Stimulated activated CD8-positive, alpha-beta memory T cell treated with anti-CD3 and anti-CD28 coated beads, Interleukin-4, amount 100 ng/mL, for 4 hours (primary cell): ENCODE measurements around the gene CDHR5.

Experiments used
- DNase-seq, 2 donors: peaks; one replicate each; pipeline ENCODE4 v3.0.0-alpha.2; 2020; ENCODE audit warnings: low read depth in 2 of 2, low spot score in 1 of 2

The CDHR5 gene

DNA sequence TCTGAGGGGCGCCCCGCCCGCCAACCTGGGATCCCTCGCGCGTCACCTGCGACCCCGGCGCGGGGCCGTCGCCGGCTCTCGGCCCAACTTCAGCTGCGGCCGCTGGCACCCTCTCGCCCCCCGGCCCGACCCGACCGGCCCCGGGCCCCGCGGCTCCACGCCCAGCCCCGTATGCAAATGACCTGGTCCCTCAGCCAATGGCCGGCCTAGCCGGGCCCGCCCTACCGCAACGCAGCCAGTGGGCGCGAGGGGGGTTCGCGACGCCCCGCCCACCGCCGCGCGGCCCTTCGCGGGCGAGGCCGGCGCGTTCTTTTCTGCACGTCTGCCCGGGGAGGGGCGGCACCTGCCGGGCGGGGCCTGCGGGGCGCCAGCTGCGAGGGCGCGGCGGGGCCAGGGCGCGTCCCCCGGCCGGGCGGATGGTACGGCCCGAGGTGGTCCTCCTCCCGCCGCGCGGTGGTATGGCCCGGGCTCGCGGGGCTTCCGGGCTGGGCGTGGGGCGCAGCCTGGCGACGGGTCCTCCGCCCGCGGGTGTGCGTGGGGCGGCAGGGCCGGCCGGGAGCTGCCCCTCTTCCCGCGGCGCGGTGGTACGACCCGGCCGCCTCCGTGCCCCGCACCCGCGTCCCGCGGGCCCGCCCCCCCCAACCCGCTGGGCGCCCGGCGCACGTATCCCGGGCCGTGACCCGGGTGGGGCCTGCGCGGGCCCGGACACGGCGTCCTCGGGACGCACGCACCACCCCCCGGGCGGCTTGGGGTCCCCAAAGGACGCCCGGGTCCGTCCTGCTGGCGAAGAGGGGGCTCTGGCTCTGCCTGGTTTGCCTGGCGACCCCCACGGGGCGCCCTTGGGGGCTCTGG lies 56.2 kb downstream of the CDHR5 start:
- peak; percentile 63 to 76 for DNase-seq

DNA sequence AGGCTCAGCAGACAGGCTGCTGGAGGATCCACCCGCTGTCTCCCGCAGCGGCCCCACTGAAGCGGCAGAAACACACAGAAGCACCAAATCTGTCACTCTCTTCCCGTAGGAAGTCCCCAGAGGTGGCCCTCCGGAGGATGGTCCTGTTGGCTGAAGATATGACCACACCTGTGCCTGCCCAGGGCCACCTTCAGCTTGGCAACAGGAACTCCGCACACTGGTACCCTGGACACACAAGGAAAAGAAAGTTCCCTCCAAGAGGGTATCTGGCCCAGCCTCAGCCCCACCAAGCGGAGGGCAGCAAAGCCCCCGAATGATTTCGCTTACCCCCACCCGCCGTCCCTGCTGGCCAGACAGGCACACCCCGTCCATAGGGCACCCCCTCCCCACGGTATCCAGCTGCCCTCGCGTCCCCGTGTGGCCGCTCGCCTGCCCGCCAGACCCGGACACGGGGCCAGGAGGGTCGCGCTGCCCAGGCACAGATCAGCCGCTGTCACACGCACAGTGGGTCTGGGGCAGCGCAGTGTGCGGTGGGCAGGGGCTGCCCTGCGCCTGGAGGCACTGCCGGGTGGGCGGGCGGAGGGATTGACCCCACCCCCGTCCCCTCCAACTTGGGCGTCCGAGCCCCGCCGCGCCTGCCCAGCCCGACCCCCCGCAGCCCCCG lies 57.0 kb downstream of the CDHR5 start:
- DNase-seq = no peak

DNA sequence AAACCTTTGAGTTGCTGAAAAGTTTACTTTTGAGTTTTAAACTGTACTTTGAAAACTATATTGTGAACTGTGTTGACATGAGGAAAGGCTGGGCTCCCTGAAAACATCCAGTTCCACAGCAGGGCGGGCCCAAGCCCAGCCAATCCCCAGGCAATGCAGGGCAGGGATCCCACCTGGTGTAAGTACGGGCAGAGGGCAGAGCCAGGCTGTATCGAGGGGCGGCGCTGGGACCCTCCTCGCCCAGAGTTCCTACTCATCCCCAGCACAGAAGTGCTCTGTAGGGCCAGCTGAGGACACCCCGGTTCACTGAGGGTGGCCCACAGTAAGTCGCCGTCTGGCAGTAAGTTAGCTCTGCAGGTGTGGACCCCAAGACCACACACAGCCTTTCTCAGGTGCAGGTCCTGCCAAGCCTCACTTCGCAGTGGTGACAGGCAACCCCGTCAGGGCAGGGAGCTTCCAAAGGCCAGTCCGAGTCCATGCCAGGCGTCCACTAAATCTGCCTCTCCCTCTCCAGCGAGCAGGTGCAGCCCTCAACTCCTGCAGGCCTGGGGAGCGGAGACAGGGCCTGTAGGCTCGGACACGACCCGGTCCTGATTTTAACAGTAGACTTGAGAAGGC lies 57.6 kb downstream of the CDHR5 start:
- no peak for DNase-seq
